Measurements from ENCODE around the gene CXXC4. TPM values are rescaled to one million over a fixed set of nuclear protein-coding genes. Genes with fewer than 3 reads are reported as not detected.

The CXXC4 gene
- total RNA-seq, 1 donor from 2014 or later, result 0.61 TPM

DNA sequence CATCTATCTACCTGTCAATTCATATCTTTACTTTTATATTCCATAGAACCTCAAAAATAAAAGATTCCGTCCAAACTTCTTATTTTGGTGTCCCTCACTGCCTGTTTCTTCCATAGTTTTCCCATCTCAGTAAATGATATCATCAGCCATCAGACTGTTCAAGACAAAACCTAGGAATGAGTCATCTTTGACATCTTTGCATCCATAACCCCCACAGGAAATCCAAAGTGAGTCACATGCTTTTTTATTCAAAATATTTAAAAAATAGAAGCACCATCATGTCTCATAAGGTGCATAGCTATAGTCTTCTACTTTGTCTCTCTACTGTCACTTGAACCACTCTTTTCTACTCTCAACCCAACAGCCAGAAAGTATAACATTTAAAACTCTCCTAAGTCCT lies 29.9 kb upstream of the CXXC4 start:
- no peaks in the 10 kb centered on the region for H3K4me1 ChIP-seq
- intact Hi-C loops (cut with DNase I), result no loop called here
- no peak overlapping the region for H3K27ac ChIP-seq
- no peaks in the 10 kb centered on the region for H3K9me3 ChIP-seq
- TF ChIP-seq, protein P1, sequence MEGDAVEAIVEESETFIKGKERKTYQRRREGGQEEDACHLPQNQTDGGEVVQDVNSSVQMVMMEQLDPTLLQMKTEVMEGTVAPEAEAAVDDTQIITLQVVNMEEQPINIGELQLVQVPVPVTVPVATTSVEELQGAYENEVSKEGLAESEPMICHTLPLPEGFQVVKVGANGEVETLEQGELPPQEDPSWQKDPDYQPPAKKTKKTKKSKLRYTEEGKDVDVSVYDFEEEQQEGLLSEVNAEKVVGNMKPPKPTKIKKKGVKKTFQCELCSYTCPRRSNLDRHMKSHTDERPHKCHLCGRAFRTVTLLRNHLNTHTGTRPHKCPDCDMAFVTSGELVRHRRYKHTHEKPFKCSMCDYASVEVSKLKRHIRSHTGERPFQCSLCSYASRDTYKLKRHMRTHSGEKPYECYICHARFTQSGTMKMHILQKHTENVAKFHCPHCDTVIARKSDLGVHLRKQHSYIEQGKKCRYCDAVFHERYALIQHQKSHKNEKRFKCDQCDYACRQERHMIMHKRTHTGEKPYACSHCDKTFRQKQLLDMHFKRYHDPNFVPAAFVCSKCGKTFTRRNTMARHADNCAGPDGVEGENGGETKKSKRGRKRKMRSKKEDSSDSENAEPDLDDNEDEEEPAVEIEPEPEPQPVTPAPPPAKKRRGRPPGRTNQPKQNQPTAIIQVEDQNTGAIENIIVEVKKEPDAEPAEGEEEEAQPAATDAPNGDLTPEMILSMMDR (IDR thresholded peaks at IDR 0.05), result no peak
- no peak for DNase-seq
- no peaks in the 10 kb centered on the region for H3K27me3 ChIP-seq
- H3K4me3 ChIP-seq, result no peak overlapping the region
- H3K36me3 ChIP-seq, result no peaks in the 10 kb centered on the region
- no peak for ATAC-seq

DNA sequence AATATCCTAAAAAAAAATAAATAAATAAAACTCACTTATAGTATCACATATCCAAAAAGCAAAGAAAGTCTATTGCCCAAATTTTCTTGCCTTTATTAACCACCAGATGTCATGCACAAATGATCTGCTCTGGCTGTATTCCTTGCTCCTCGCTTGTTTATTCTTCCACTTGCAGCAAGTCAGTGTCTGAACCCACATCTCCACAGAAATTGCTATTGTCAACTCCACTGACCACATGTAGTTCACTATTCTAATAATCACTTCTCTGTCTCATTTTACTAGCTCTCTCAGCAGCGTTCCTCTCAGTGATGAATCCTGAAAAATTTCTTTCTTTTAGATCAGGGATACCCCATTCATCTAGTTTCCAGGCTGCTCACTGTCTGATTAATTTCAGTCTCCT lies 29.3 kb upstream of the CXXC4 start:
- Histone ChIP-seq H3K4me1 (no peaks in the 10 kb centered on the region), H3K4me3 (no peak overlapping the region), H3K9me3 (no peaks in the 10 kb centered on the region), H3K36me3 (no peaks in the 10 kb centered on the region), H3K27me3 (no peaks in the 10 kb centered on the region), H3K27ac (no peak overlapping the region)
- intact Hi-C loops (cut with DNase I), result no loop called here
- no peak for DNase-seq
- ATAC-seq, result no peak
- TF ChIP-seq, protein P1 (IDR thresholded peaks at IDR 0.05), result no peak

DNA sequence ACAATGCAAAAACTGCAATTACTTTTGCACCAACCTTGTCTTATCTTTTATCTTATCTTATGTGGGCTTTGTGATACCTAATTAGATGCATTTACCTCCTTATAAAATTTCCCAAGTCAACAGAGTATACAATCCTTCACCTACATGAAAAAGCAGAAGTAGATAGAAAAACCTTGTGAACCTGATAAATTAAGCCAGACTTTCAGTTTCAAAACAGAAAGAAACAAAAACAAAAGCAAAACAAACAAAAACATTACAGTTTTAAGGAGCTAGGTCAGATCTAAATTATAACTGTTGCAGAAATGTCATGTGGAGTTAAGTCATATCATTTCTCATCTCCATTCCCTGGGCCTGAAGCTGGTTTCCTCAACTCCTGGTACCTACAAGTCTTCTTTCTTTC lies 24.9 kb upstream of the CXXC4 start:
- H3K4me3 ChIP-seq, result no peak overlapping the region
- intact Hi-C loops (cut with DNase I), result no loop called here
- H3K9me3 ChIP-seq, result no peaks in the 10 kb centered on the region
- H3K27ac ChIP-seq, result no peak overlapping the region
- no peak for DNase-seq
- H3K27me3 ChIP-seq, result no peaks in the 10 kb centered on the region
- H3K36me3 ChIP-seq, result no peaks in the 10 kb centered on the region
- H3K4me1 ChIP-seq, result no peaks in the 10 kb centered on the region
- ATAC-seq, result no peak
- TF ChIP-seq, protein P1 (IDR thresholded peaks at IDR 0.05), result no peak

DNA sequence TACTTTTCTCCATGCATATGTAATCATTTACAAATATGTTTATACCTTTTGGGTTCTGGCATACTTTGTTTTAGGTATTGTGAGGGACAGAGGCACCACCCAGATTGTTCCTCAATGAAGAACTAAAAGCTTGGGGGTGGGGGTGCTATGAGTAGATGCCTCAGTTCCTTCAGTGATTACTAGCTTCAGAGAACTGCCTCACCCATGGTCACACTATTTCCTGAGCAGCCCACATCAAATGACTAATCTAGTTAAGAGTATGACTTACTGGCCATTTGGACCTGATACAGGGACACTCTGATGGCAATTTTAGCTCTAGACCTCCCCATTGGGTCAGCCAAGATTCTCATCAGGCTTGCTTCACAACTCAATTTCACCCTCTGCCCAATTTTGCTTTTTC lies 22.2 kb upstream of the CXXC4 start:
- H3K4me1 ChIP-seq, result no peaks in the 10 kb centered on the region
- intact Hi-C loops (cut with DNase I), result no loop called here
- ATAC-seq, result no peak

DNA sequence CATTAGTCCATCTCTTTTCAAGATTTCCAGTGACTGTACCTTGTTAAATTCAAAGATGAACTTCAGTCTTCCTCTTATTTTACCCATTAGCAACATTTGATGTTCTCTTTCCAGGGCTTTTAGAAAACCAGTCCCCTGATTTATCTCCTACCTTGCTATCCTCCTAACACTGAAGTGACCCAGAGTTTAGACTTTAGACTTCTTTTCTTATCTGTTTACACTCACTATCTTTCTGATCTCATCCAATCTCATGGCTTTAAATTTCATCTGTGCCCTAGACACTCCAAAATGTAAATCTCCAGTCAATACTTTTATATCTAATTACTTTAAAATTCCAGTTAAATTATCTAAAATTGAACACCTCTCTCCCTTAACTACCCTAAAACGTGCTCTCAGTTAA lies 13.5 kb upstream of the CXXC4 start:
- no peaks in the 10 kb centered on the region for H3K9me3 ChIP-seq
- H3K4me3 ChIP-seq, result no peak overlapping the region
- DNase-seq (no peak), ATAC-seq (no peak)
- H3K27me3 ChIP-seq, result no peaks in the 10 kb centered on the region
- no peak overlapping the region for H3K27ac ChIP-seq
- TF ChIP-seq, protein P1 (IDR thresholded peaks at IDR 0.05), result no peak
- intact Hi-C loops (cut with DNase I), result no loop called here
- H3K36me3 ChIP-seq, result no peaks in the 10 kb centered on the region
- no peaks in the 10 kb centered on the region for H3K4me1 ChIP-seq

More for the DNA sequence above, 22.2 kb upstream of the CXXC4 start:
- Histone ChIP-seq H3K36me3 (no peaks in the 10 kb centered on the region), H3K4me3 (no peak overlapping the region), H3K27me3 (no peaks in the 10 kb centered on the region), H3K27ac (no peak overlapping the region), H3K9me3 (no peaks in the 10 kb centered on the region)
- no peak for DNase-seq
- TF ChIP-seq, protein P1 (IDR thresholded peaks at IDR 0.05), result no peak

DNA sequence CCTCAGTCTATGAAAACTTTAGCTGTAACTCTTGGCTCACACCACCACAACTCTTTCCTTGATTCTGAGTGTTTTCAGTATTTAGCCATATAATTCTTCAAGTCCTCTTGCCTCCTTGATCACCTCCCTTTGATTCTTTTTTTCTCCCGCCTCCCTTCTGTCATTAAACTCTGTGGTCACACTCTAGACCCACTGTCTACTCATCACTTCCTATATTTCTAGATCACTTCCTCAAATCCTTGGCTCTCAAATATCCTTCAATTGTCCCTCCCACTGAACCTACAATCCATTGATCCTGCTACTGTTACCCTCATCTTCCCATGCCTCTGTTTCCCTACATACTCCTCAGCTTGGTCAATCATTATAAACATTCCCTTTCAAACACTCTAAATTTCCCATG lies 12.4 kb upstream of the CXXC4 start:
- Histone ChIP-seq H3K27ac (no peak overlapping the region), H3K4me3 (no peak overlapping the region), H3K4me1 (no peaks in the 10 kb centered on the region), H3K27me3 (no peaks in the 10 kb centered on the region), H3K9me3 (no peaks in the 10 kb centered on the region), H3K36me3 (no peaks in the 10 kb centered on the region)
- ATAC-seq, result no peak
- TF ChIP-seq, protein P1 (IDR thresholded peaks at IDR 0.05), result no peak
- DNase-seq, result no peak
- intact Hi-C loops (cut with DNase I), result no loop called here

Measured in upper lobe of right lung (tissue), 1 donor.